HG03439 (cell line): ENCODE data around the gene TLCD2.
"Not testable (repeated sequence)": the region's sequence is repeated elsewhere in the genome, so short reads cannot be mapped to it uniquely, and the experiment has no call there.

ENCODE experiments used
- ATAC-seq: cut with Tn5 transposase; IDR thresholded peaks from one replicate; pipeline ENCODE4 v1.9.1; 2021; ENCODE audit warnings: mild to moderate bottlenecking, moderate library complexity; ENCODE audit not compliant: unreplicated experiment

Gene TLCD2

GRCh38 chr17:1718362-1719165 lies 8.4 kb upstream of the TLCD2 start:
- no peak for ATAC-seq

- ATAC-seq = peak; percentile 44
These were observed 6.9 kb upstream of the TLCD2 start for GRCh38 chr17:1716912-1717695.

GRCh38 chr17:1716076-1716911 lies 6.1 kb upstream of the TLCD2 start:
- ATAC-seq = peak; percentile 73

- ATAC-seq = no peak
These were observed 5.6 kb upstream of the TLCD2 start for GRCh38 chr17:1715803-1716075.

GRCh38 chr17:1714980-1715802 lies 5.0 kb upstream of the TLCD2 start:
- ATAC-seq = no peak

GRCh38 chr17:1714427-1714979 lies 4.3 kb upstream of the TLCD2 start:
- no peak for ATAC-seq

GRCh38 chr17:1713878-1714426 lies 3.8 kb upstream of the TLCD2 start:
- ATAC-seq = no peak

GRCh38 chr17:1713160-1713877 lies 3.1 kb upstream of the TLCD2 start:
- no peak for ATAC-seq

- ATAC-seq = no peak
These were observed 2.1 kb upstream of the TLCD2 start for GRCh38 chr17:1712271-1712670.

- ATAC-seq = no peak
These were observed 1.6 kb upstream of the TLCD2 start for GRCh38 chr17:1711804-1712203.

GRCh38 chr17:1710807-1711553 lies 803 bp upstream of the TLCD2 start:
- ATAC-seq = no peak

GRCh38 chr17:1709403-1709951 lies 700 bp downstream of the TLCD2 start:
- no peak for ATAC-seq

- ATAC-seq = not testable (repeated sequence)
These were observed 1.3 kb downstream of the TLCD2 start for GRCh38 chr17:1708791-1709346.

- ATAC-seq = no peak
These were observed 3.1 kb downstream of the TLCD2 start for GRCh38 chr17:1707107-1707506.

- ATAC-seq = no peak
These were observed 5.2 kb downstream of the TLCD2 start for GRCh38 chr17:1705004-1705403.

GRCh38 chr17:1703063-1703462 lies 7.1 kb downstream of the TLCD2 start:
- no peak for ATAC-seq

GRCh38 chr17:1699891-1700290 lies 10.3 kb downstream of the TLCD2 start:
- ATAC-seq = not testable (repeated sequence)

GRCh38 chr17:1697681-1698080 lies 12.5 kb downstream of the TLCD2 start:
- no peak for ATAC-seq
